Neutrophil (primary cell): ENCODE measurements around the gene SETBP1.

ENCODE experiments used
- H3K27ac ChIP-seq: fragments of 200-600 bp; sonication (generic); 2 replicates; pipeline ENCODE4 v1.5.1; 2016; ENCODE audit warnings: mild to moderate bottlenecking, moderate library complexity
- H3K27me3 ChIP-seq: fragments of 200-600 bp; sonication (generic); 2 replicates; pipeline ENCODE4 v1.6.0; 2016; ENCODE audit warnings: mild to moderate bottlenecking
- H3K36me3 ChIP-seq: fragments of 200-600 bp; sonication (generic); 2 replicates; pipeline ENCODE4 v1.5.1; 2017
- H3K4me1 ChIP-seq, 2 experiments: fragments of 200-600 bp in 1 of 2; sonication (generic) in 1 of 2; 1 replicate in 1 of 2; 2 replicates in 1 of 2; pipeline versions ENCODE4 v1.5.1 to v1.6.1; 2013 to 2016; ENCODE audit warnings: low read depth in 1 of 2, low read length in 1 of 2, mild to moderate bottlenecking in 1 of 2, moderate library complexity in 1 of 2; ENCODE audit not compliant: control insufficient read depth in 1 of 2, insufficient read depth in 1 of 2
- H3K4me3 ChIP-seq, 2 experiments: fragments of 200-600 bp in 1 of 2; sonication (generic) in 1 of 2; 1 replicate in 1 of 2; 2 replicates in 1 of 2; pipeline ENCODE4 v1.5.1; 2013 to 2016; ENCODE audit warnings: low read depth in 1 of 2, low read length in 1 of 2, mild to moderate bottlenecking in 1 of 2, moderate library complexity in 1 of 2
- H3K9me3 ChIP-seq: fragments of 200-600 bp; sonication (generic); 2 replicates; pipeline ENCODE4 v1.5.1; 2016
- CTCF ChIP-seq: fragments of 200-600 bp; sonication (generic); IDR thresholded peaks from 2 replicates; pipeline ENCODE4 v1.5.1; 2016; ENCODE audit warnings: antibody characterized with exemption

Gene SETBP1

DNA sequence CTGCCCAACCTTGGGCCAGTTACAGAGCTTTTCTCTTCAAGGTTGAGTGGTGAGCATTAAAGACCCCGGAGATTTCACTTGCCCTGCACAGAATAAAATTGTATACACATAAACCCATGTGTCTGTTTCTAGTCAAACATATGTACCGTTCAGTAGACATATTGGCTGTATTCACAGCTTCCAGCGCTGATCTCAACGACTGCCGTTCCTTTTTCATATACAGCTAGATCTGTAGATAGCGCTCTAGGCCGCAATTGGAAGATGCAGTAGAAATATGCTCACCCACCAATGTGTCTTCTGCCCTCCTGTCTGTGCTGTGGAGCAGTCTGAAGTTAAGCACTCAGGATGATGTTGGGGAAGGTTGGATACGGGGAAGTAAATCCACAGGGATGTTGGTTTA lies 317.7 kb downstream of the SETBP1 start:
- H3K9me3 ChIP-seq: no peaks in the 10 kb centered on the region
- no peak overlapping the region for H3K4me3 ChIP-seq
- no peak overlapping the region for H3K27ac ChIP-seq
- TF ChIP-seq CTCF: no peak
- H3K27me3 ChIP-seq: no peaks in the 10 kb centered on the region
- H3K36me3 ChIP-seq: no peaks in the 10 kb centered on the region
- no peaks in the 10 kb centered on the region for H3K4me1 ChIP-seq

DNA sequence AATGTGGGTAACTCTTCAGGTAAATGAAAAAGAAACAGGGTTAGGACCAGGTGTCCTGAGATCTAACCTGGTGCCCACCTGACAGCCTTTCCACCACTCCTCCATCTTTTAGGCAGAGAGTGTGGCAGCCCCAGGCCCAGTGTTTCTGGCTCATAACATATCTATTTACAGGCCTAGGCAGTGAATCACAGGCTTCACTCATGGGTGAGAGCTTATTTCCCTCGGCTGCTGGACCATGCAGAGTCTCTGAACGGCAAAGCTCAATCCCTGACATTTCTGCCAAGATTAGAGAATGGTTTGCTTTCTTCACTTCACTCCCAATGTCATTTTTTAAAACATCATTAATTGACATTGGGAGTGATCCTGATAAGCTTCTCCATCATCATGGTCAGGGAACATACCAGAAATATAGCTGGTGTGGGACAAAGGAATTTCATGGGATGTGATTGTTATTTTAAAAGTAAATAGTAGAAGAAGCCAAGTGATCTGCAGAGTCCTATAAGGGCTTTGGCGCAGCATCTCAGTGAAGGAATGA lies 323.9 kb downstream of the SETBP1 start:
- Histone ChIP-seq H3K27me3 (no peaks in the 10 kb centered on the region), H3K9me3 (no peaks in the 10 kb centered on the region), H3K27ac (no peak overlapping the region), H3K36me3 (no peaks in the 10 kb centered on the region), H3K4me1 (no peaks in the 10 kb centered on the region), H3K4me3 (no peak overlapping the region)
- TF ChIP-seq CTCF: no peak

GRCh38 chr18:45006934-45007333 lies 326.2 kb downstream of the SETBP1 start:
- no peak for TF ChIP-seq CTCF
- Histone ChIP-seq H3K9me3 (no peaks in the 10 kb centered on the region), H3K4me3 (no peak overlapping the region), H3K4me1 (no peaks in the 10 kb centered on the region), H3K27me3 (no peaks in the 10 kb centered on the region), H3K27ac (no peak overlapping the region), H3K36me3 (no peaks in the 10 kb centered on the region)

- H3K36me3 ChIP-seq: no peaks in the 10 kb centered on the region
- TF ChIP-seq CTCF: no peak
- no peak overlapping the region for H3K4me3 ChIP-seq
- H3K9me3 ChIP-seq: no peaks in the 10 kb centered on the region
- no peaks in the 10 kb centered on the region for H3K27me3 ChIP-seq
- no peak overlapping the region for H3K27ac ChIP-seq
- no peaks in the 10 kb centered on the region for H3K4me1 ChIP-seq
These were observed 326.8 kb downstream of the SETBP1 start for GRCh38 chr18:45007531-45007930.

DNA sequence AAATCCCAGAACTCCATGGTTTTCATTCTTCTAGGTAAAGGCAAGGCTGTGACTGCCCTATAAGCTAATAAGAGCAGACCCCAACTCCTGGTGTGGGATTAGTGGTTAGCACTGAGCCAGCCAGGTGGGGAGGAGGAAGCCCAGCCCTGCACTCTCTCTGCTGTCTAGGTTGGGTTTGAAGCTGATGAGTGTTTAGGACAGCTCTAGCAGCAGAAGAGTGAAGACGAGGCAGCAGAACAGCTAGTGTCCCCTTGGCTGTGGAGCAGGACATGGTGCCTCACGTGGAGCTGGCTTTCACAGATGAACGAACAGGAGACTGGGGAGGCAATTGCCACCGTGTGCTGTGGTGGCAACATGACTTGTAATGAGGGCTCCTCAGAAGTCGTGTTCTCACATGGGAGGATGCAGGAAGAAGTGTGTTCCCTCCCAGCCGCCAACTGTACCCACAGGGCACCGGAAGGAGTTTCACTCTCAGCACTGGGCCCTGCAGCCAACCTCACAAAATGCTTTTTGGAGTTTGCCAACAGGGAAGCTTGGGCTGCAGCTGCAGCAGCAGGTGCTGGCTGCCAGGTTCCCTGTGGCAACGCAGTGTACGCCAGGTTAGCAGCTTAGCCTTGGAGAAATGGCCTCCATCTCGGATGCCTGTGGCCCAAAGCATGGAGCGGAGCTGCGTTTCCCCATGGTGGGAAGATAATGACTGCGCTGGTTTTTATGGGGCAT lies 328.2 kb downstream of the SETBP1 start:
- H3K9me3 ChIP-seq: no peaks in the 10 kb centered on the region
- no peaks in the 10 kb centered on the region for H3K27me3 ChIP-seq
- H3K27ac ChIP-seq: no peak overlapping the region
- no peaks in the 10 kb centered on the region for H3K36me3 ChIP-seq
- no peak for TF ChIP-seq CTCF
- H3K4me1 ChIP-seq: no peaks in the 10 kb centered on the region
- no peak overlapping the region for H3K4me3 ChIP-seq
